Prostate gland (tissue), 2 donors: ENCODE results near the gene POLR1A. TPM values are rescaled to one million over a fixed set of nuclear protein-coding genes. Genes with fewer than 3 reads are reported as not detected.

ENCODE experiments used
- DNase-seq: peaks from one replicate; pipeline ENCODE4 v3.0.0-alpha.2; 2019; ENCODE audit warnings: low spot score
- H3K27ac ChIP-seq, 2 donors: fragments of 200-600 bp; sonication (generic); 2 replicates each; pipeline ENCODE4 v1.5.1; 2017 to 2019
- H3K27me3 ChIP-seq: fragments of 200-600 bp; sonication (generic); replicated peaks from 2 replicates; pipeline ENCODE4 v1.5.1; 2019; ENCODE audit not compliant: insufficient read depth
- H3K36me3 ChIP-seq, 2 donors: fragments of 200-600 bp; sonication (generic); 1 replicate in 1 of 2; 2 replicates in 1 of 2; pipeline versions ENCODE4 v1.5.1 to v1.8.1; 2017 to 2019
- H3K4me1 ChIP-seq: fragments of 200-600 bp; sonication (generic); replicated peaks from 2 replicates; pipeline ENCODE4 v1.5.1; 2019
- H3K4me3 ChIP-seq, 2 donors: fragments of 200-600 bp; sonication (generic); 2 replicates each; pipeline ENCODE4 v1.5.1; 2017 to 2019
- H3K9me3 ChIP-seq: fragments of 200-600 bp; sonication (generic); 2 replicates; pipeline ENCODE4 v1.5.1; 2017
- POLR2A ChIP-seq: fragments of 450-650 bp; IDR thresholded peaks from one replicate; pipeline ENCODE4 v1.6.1; 2016; ENCODE audit warnings: antibody characterized with exemption, mild to moderate bottlenecking
- POLR2AphosphoS5 ChIP-seq: sonication (generic); formaldehyde crosslinking; IDR thresholded peaks from one replicate; pipeline ENCODE4 v1.6.1; 2017; ENCODE audit warnings: antibody characterized with exemption
- WGBS: methylation state at CpG from one replicate; pipeline ENCODE4 v1.1.5; 2018; 5-methylcytosine and 5-hydroxymethylcytosine counted together
- intact Hi-C: fragments of 100-400 bp; cut with DNase I; formaldehyde crosslinking; loops from one replicate; pipeline ENCODE4 v1.14.2; 2022
- total RNA-seq, 2 donors: library from RNA; depleted of rRNA; stranded (reverse); fragments of >200 nt; gene quantifications; one replicate each; pipeline ENCODE4 v1.1.0, GENCODE V29; 2016
- TF ChIP-seq, protein P1 (sequence below), 4 experiments: fragments of 200-600 bp in 2 of 4; fragments of 450-650 bp in 2 of 4; sonication (generic) in 2 of 4; IDR thresholded peaks; 1 replicate in 3 of 4; 2 replicates in 1 of 4; pipeline ENCODE4 v1.5.1; 2016 to 2019; ENCODE audit warnings: antibody characterized with exemption in 4 of 4, mild to moderate bottlenecking in 2 of 4, moderate library complexity in 2 of 4

The POLR1A gene
- total RNA-seq, 2 donors from 2014 or later, result 13.0 to 27.4 TPM

DNA sequence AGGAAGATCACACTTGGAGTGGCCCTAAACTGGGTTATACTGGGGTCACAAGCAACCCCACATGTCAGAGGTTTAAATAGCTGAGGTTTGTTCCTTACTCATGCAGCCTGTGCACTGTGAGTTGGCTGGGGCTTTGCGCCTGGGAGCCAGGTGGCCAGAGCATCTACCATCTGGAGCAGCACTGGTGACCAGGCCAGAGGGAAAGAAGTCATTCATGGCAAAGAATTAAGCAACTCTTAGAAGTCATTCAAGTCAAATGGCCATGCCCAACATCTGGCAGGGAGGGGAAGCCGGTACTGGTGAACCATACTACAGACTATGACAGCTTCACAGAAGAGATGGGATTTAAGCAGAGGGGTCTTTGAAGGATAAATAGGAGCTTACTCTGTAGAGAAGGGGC is 90.7 kb downstream of the POLR1A start:
- intact Hi-C loops, result no loop called here
- Histone ChIP-seq H3K4me1 (peaks cover 2% of the 10 kb centered on the region), H3K4me3 (no peak overlapping the region), H3K27me3 (no peaks in the 10 kb centered on the region), H3K27ac (no peak overlapping the region), H3K36me3 (no peaks in the 10 kb centered on the region), H3K9me3 (no peaks in the 10 kb centered on the region)
- TF ChIP-seq POLR2AphosphoS5 (no peak), POLR2A (no peak)
- TF ChIP-seq, protein P1, sequence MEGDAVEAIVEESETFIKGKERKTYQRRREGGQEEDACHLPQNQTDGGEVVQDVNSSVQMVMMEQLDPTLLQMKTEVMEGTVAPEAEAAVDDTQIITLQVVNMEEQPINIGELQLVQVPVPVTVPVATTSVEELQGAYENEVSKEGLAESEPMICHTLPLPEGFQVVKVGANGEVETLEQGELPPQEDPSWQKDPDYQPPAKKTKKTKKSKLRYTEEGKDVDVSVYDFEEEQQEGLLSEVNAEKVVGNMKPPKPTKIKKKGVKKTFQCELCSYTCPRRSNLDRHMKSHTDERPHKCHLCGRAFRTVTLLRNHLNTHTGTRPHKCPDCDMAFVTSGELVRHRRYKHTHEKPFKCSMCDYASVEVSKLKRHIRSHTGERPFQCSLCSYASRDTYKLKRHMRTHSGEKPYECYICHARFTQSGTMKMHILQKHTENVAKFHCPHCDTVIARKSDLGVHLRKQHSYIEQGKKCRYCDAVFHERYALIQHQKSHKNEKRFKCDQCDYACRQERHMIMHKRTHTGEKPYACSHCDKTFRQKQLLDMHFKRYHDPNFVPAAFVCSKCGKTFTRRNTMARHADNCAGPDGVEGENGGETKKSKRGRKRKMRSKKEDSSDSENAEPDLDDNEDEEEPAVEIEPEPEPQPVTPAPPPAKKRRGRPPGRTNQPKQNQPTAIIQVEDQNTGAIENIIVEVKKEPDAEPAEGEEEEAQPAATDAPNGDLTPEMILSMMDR (IDR thresholded peaks at IDR 0.05), result no peak
- DNase-seq, result no peak
- 93% methylated on average over 2 of the region's 2 CpGs for WGBS

DNA sequence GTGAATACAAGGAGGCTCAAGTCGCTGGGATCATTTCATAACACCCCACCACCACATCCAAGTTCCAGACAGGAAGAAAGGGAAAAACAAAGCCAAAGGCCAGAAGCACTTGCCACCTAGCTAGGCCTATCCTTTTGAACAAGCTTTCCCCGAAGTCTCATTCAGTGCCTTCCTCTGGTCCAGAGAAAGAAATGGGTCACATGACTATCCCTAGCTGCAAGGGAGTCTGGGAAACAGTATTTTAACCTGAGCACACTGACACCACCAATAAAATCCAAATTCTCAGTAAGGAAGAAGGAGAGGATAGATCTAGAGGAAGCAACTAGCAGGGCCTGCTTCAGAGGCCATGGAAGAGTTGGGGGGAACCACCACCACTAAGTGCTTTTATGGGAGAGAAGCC is 91.2 kb downstream of the POLR1A start:
- H3K4me3 ChIP-seq, result no peak overlapping the region
- WGBS, result 98% methylated on average over 2 of the region's 2 CpGs
- H3K4me1 ChIP-seq, result peaks cover 2% of the 10 kb centered on the region
- H3K36me3 ChIP-seq, result no peaks in the 10 kb centered on the region
- H3K27me3 ChIP-seq, result no peaks in the 10 kb centered on the region
- H3K27ac ChIP-seq, result no peak overlapping the region
- intact Hi-C loops, result no loop called here
- no peak for DNase-seq
- H3K9me3 ChIP-seq, result no peaks in the 10 kb centered on the region
- TF ChIP-seq POLR2A (no peak), POLR2AphosphoS5 (no peak)
- TF ChIP-seq, protein P1 (IDR thresholded peaks at IDR 0.05), result no peak

DNA sequence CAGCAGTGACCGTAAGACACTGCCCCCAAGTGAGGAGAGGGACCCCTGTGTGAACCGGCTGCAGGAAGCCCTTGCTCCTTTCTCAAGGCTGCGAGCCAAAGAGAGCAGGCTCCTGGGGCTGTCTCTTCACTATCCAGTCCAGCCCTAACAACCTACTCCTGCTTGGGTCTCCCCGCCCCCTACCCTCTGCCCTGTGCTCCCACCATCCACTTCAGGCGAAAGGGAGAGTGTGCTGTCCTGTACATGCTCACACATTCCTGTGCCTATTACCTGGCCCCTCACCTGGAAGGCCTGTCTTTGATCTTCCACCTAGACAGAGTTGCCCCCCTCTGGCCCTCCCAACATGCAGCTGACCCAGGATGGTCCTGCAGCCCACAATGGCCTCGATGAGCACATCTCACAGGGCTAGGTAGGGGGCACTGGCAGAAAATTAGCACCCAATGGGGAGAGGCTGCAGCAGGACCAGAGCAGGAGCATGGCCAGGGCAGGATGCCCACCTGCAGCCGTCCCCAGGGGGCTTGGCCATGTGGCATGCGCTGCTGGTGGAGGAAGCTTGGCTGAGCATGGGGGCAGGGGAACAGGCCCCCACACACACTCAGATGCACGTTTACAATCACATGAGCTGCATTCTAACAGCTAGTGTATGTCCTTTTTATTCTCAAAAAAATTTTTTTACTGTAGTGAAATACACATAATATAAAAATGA is 93.5 kb downstream of the POLR1A start:
- Histone ChIP-seq H3K4me3 (no peak overlapping the region), H3K9me3 (no peaks in the 10 kb centered on the region), H3K27me3 (no peaks in the 10 kb centered on the region), H3K27ac (no peak overlapping the region), H3K4me1 (peaks cover 2% of the 10 kb centered on the region), H3K36me3 (no peaks in the 10 kb centered on the region)
- intact Hi-C loops, result no loop called here
- 75% methylated on average over 9 of the region's 9 CpGs for WGBS
- TF ChIP-seq POLR2A, result no peak
- TF ChIP-seq, protein P1 (IDR thresholded peaks at IDR 0.05), result no peak
- no peak for TF ChIP-seq POLR2AphosphoS5
- no peak for DNase-seq

DNA sequence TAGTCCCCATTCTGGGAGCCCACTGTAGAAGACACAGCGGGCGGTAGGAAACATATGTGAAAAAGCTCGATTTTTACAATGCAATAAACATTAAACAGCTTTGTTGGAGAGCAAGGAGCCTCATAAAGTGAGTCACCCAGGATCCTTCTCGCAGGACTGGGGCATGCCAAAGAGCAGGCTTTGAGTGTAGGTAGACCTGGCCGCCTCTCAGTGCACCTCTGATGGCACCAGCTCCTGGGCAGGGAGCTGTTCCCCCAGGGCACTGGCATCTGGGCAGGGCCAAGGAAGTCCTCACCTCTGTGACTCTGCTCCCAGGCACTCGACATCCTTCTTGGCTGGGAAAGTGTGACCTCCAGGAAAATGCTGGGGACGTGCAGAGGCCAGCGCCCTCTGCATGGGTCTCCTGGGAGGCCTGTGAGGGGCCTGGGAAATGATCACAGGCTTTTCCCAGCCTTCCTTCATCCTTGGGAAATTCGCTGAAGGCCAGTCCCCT is 94.2 kb downstream of the POLR1A start:
- DNase-seq, result peak; percentile 69
- TF ChIP-seq POLR2A, result no peak
- peak; percentile 66 for TF ChIP-seq POLR2AphosphoS5
- no peaks in the 10 kb centered on the region for H3K9me3 ChIP-seq
- H3K27me3 ChIP-seq, result no peaks in the 10 kb centered on the region
- H3K4me1 ChIP-seq, result peaks cover 2% of the 10 kb centered on the region
- H3K27ac ChIP-seq, result no peak overlapping the region
- intact Hi-C loops, result no loop called here
- H3K36me3 ChIP-seq, result no peaks in the 10 kb centered on the region
- WGBS, result 36% methylated on average over 9 of the region's 9 CpGs
- H3K4me3 ChIP-seq, result no peak overlapping the region

DNA sequence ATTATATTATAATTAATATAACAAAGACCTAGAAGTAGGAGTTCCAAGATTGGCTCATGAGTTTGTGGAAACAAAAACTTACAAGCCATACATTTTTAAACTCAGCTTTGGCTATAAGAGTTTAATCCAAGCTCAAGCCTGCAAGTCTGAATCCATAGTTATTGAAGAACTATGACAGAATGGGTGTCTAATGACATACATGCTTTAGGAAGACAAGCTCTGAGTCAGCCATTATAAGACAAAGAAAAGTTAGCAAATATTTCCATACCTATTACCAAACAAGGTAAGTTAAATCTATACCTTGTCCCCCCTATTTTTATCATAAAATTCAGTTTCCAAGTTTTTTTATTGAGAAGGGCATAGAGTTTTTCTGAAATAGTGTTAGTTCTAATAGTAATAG is 95.6 kb downstream of the POLR1A start:
- peaks cover 2% of the 10 kb centered on the region for H3K4me1 ChIP-seq
- TF ChIP-seq, protein P1 (IDR thresholded peaks at IDR 0.05), result no peak
- no peak for TF ChIP-seq POLR2AphosphoS5
- no peak overlapping the region for H3K27ac ChIP-seq
- no peaks in the 10 kb centered on the region for H3K36me3 ChIP-seq
- H3K9me3 ChIP-seq, result no peaks in the 10 kb centered on the region
- H3K27me3 ChIP-seq, result no peaks in the 10 kb centered on the region
- DNase-seq, result no peak
- no peak overlapping the region for H3K4me3 ChIP-seq
- intact Hi-C loops, result no loop called here
